ENCODE data around the gene PLCB2. TPM values are rescaled to one million over a fixed set of nuclear protein-coding genes. Genes with fewer than 3 reads are reported as not detected.

Gene PLCB2
- total RNA-seq, 1 donor from 2014 or later = 0.56 TPM

DNA sequence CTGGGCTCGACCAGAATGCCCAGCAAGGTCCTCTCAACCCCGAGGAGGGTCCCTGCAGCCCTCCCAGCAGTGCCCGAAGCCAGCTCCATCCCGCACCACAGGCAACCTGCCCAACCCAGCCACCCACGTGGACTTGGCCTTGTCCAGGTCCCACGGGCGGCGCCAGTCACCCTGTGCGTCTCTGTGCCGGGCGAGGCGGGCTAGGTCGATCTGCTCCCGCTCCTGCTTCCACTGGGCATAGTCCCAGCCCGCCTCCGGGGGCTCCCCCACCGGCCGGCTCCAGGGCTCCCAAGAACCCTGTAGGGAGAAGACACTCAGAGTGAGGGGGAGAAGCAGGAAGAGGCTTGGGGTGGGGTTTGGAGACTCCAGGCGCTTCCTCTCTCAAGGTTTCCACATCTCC, 29.9 kb upstream of the PLCB2 start:
- no peaks in the 10 kb centered on the region for H3K9me3 Mint-ChIP-seq
- H3F3A ChIP-seq (ENCODE audit: low read depth) = no peaks in the 10 kb centered on the region
- H3K4me1 Mint-ChIP-seq = peaks cover 23% of the 10 kb centered on the region
- no peak overlapping the region for H3K4me3 ChIP-seq
- H2AFZ ChIP-seq (replicated peaks) = no peak overlapping the region
- no peak overlapping the region for H3K27ac ChIP-seq
- no peaks in the 10 kb centered on the region for H3K79me2 ChIP-seq (ENCODE audit: low read depth)
- H3K27me3 ChIP-seq = peaks cover 8% of the 10 kb centered on the region
- no peaks in the 10 kb centered on the region for H3K9me3 ChIP-seq (ENCODE audit: low read depth)
- no peaks in the 10 kb centered on the region for H3K36me3 Mint-ChIP-seq
- peaks cover 5% of the 10 kb centered on the region for H3K27me3 Mint-ChIP-seq (ENCODE audit: insufficient read depth, low read depth)
- no peaks in the 10 kb centered on the region for H3K36me3 ChIP-seq
- H3K27ac Mint-ChIP-seq = no peak overlapping the region
- no peak overlapping the region for H3K4me3 Mint-ChIP-seq
- H3K4me1 ChIP-seq = peaks cover 11% of the 10 kb centered on the region
- no peaks in the 10 kb centered on the region for H4K20me1 ChIP-seq (ENCODE audit: low read depth)
- no peak for DNase-seq (ENCODE audit: low spot score)
- no peak overlapping the region for H3K9ac ChIP-seq
- no peak overlapping the region for H3K4me2 ChIP-seq
- TF ChIP-seq EZH2 (IDR thresholded peaks at IDR 0.05) = no peak
- TF ChIP-seq EZH2phosphoT487 (IDR thresholded peaks at IDR 0.05) = no peak
- TF ChIP-seq, protein P1, sequence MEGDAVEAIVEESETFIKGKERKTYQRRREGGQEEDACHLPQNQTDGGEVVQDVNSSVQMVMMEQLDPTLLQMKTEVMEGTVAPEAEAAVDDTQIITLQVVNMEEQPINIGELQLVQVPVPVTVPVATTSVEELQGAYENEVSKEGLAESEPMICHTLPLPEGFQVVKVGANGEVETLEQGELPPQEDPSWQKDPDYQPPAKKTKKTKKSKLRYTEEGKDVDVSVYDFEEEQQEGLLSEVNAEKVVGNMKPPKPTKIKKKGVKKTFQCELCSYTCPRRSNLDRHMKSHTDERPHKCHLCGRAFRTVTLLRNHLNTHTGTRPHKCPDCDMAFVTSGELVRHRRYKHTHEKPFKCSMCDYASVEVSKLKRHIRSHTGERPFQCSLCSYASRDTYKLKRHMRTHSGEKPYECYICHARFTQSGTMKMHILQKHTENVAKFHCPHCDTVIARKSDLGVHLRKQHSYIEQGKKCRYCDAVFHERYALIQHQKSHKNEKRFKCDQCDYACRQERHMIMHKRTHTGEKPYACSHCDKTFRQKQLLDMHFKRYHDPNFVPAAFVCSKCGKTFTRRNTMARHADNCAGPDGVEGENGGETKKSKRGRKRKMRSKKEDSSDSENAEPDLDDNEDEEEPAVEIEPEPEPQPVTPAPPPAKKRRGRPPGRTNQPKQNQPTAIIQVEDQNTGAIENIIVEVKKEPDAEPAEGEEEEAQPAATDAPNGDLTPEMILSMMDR (IDR thresholded peaks at IDR 0.05) = no peak

DNA sequence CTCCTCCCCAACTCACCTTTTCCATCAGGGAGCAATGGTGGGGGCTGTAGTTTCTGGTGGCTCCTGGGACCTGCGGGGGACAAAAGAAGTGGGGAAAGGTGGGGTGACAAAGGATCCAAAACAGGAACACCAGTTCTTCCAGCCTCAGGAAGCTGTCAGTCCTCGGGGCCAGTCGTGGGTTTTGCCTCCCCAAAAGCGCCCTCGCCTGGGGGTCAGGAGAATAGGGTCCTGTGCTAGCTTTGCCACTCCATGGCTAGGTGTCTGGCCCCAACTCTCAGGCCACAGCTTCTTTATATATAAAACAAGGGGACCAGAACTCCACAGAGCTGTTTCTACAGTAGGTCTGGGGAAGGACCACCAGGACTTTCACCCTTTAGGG, 29.0 kb upstream of the PLCB2 start:
- DNase-seq (ENCODE audit: low spot score) = peak; percentile 60

DNA sequence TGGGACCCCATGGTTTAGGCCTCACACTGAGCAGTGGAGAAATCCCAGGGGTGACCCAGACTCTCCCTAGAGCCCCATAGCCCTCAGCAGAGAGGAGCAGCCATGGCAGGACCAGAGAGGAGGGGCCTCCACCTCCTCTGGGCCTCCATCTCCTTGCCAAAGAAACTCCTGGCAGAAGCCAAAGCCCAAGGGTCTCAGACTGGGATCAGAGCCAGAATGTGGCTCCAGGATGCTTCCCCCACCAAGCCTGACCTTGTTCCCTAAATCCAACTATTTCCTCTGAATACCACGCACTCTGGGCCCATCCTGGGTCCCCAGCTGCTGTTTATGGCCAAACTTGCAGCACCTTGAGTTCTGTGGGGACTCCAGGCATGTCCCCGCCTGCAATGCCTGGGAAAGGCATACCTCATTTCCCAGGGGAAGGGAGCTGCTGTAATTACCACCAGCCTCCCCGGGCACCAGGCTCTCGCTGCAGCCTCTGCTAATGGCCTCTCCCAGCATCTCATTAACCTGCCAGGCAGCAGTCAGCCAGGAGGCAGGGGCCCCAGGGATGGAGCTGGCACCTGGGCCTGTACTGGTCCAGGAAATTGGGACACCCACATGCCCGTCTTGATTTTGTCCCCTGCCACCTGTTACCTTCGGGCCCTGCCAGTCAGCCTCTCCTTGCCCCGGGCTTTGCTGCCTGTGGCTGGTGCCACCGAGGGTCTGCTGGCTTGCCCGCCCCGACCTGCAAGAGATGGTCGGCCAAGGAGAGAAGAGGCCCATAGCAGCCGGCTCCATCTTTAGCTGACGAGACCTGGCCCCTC, 28.4 kb upstream of the PLCB2 start:
- DNase-seq (ENCODE audit: low spot score) = no peak
- no peaks in the 10 kb centered on the region for H3K9me3 ChIP-seq (ENCODE audit: low read depth)
- H3K27ac Mint-ChIP-seq = no peak overlapping the region
- H3K4me3 ChIP-seq = no peak overlapping the region
- H3K4me3 Mint-ChIP-seq = no peak overlapping the region
- H3K27ac ChIP-seq = no peak overlapping the region
- no peak overlapping the region for H3K4me2 ChIP-seq
- H3K36me3 Mint-ChIP-seq = no peaks in the 10 kb centered on the region
- no peaks in the 10 kb centered on the region for H3K9me3 Mint-ChIP-seq
- no peaks in the 10 kb centered on the region for H4K20me1 ChIP-seq (ENCODE audit: low read depth)
- H3K27me3 Mint-ChIP-seq (ENCODE audit: insufficient read depth, low read depth) = peaks cover 3% of the 10 kb centered on the region
- H3K36me3 ChIP-seq = no peaks in the 10 kb centered on the region
- TF ChIP-seq EZH2 (IDR thresholded peaks at IDR 0.05) = no peak
- TF ChIP-seq, protein P1 (IDR thresholded peaks at IDR 0.05) = no peak
- no peak for TF ChIP-seq EZH2phosphoT487 (IDR thresholded peaks at IDR 0.05)
- peaks cover 8% of the 10 kb centered on the region for H3K27me3 ChIP-seq
- H3K4me1 ChIP-seq = peaks cover 11% of the 10 kb centered on the region
- no peak overlapping the region for H3K9ac ChIP-seq
- H2AFZ ChIP-seq (replicated peaks) = no peak overlapping the region
- H3F3A ChIP-seq (ENCODE audit: low read depth) = no peaks in the 10 kb centered on the region
- H3K4me1 Mint-ChIP-seq = peaks cover 24% of the 10 kb centered on the region
- no peaks in the 10 kb centered on the region for H3K79me2 ChIP-seq (ENCODE audit: low read depth)

More for the DNA sequence above, 29.0 kb upstream of the PLCB2 start:
- peaks cover 26% of the 10 kb centered on the region for H3K4me1 Mint-ChIP-seq
- peaks cover 5% of the 10 kb centered on the region for H3K27me3 Mint-ChIP-seq (ENCODE audit: insufficient read depth, low read depth)
- H3K4me3 Mint-ChIP-seq = no peak overlapping the region
- Histone ChIP-seq H3K27me3 (peaks cover 8% of the 10 kb centered on the region), H3K9ac (no peak overlapping the region), H3K79me2 (ENCODE audit: low read depth) (no peaks in the 10 kb centered on the region), H3K36me3 (no peaks in the 10 kb centered on the region), H4K20me1 (ENCODE audit: low read depth) (no peaks in the 10 kb centered on the region), H2AFZ (replicated peaks) (no peak overlapping the region), H3K4me3 (no peak overlapping the region), H3K4me1 (peaks cover 11% of the 10 kb centered on the region), H3F3A (ENCODE audit: low read depth) (no peaks in the 10 kb centered on the region), H3K4me2 (no peak overlapping the region), H3K9me3 (ENCODE audit: low read depth) (no peaks in the 10 kb centered on the region), H3K27ac (no peak overlapping the region)
- TF ChIP-seq EZH2 (IDR thresholded peaks at IDR 0.05) = no peak
- TF ChIP-seq EZH2phosphoT487 (IDR thresholded peaks at IDR 0.05) = no peak
- TF ChIP-seq, protein P1 (IDR thresholded peaks at IDR 0.05) = peak; percentile 54
- no peaks in the 10 kb centered on the region for H3K36me3 Mint-ChIP-seq
- H3K27ac Mint-ChIP-seq = no peak overlapping the region
- no peaks in the 10 kb centered on the region for H3K9me3 Mint-ChIP-seq

Data from neural progenitor cell (in vitro differentiated cells).